GM12878 (cell line): Measurements from ENCODE around the gene MYO3B. TPM values are rescaled to one million over a fixed set of nuclear protein-coding genes. Genes with fewer than 3 reads are reported as not detected.

Experiments used
- ATAC-seq: fragments of 200-7000 bp; cut with Tn5 transposase; 3 replicates; pipeline ENCODE4 v1.9.1; 2020; ENCODE audit warnings: mild to moderate bottlenecking, moderate library complexity
- BruUV-seq: library from RNA; stranded (reverse); fragments of 400-500 nt; replicated peaks from 2 replicates; lab custom pipeline; 2021; lab: Mats Ljungman, UMichigan
- CTCF ChIA-PET: fragments of 300-600 bp; sonication (Branson Sonifier 250); formaldehyde crosslinking; extraction: SDS; loops from one replicate; lab custom pipeline; 2021; ENCODE audit warnings: inconsistent platforms; lab: Yijun Ruan, JAX
- POLR2A ChIA-PET: fragments of 350-600 bp; formaldehyde crosslinking; extraction: SDS; loops from one replicate; lab custom pipeline; 2021; ENCODE audit warnings: inconsistent platforms; lab: Charles Lee
- RAD21 ChIA-PET: fragments of 300-600 bp; sonication (Branson Sonifier 250); formaldehyde crosslinking; loops from one replicate; lab custom pipeline; 2023; ENCODE audit warnings: antibody characterized with exemption; ENCODE audit not compliant: unreplicated experiment; lab: Charles Lee
- SMC1A ChIA-PET: fragments of 300-600 bp; sonication (Branson Sonifier 250); formaldehyde crosslinking; loops from one replicate; lab custom pipeline; 2023; ENCODE audit not compliant: unreplicated experiment, uncharacterized antibody; lab: Charles Lee
- DNase-seq: peaks from one replicate; pipeline ENCODE4 v3.0.0-alpha.2; 2011; ENCODE audit warnings: low read depth, low spot score
- FAIRE-seq: peaks from 3 replicates; lab custom pipeline; 2011; peaks lifted over from hg19 to GRCh38; lab: Jason Lieb, UNC
- H2AFZ ChIP-seq: 2 replicates; pipeline ENCODE4 v1.6.0; 2011; ENCODE audit warnings: low read depth, low read length, control low read depth; ENCODE audit not compliant: control insufficient read depth
- H3K27ac ChIP-seq: 2 replicates; pipeline ENCODE4 v1.5.1; 2011; ENCODE audit warnings: control low read depth; ENCODE audit not compliant: control insufficient read depth, insufficient read depth
- H3K27me3 ChIP-seq, 2 experiments: replicated peaks in 1 of 2; 2 replicates each; pipeline versions ENCODE4 v1.6.0 to v1.6.1; 2011; ENCODE audit warnings: low read length in 1 of 2; ENCODE audit not compliant: control insufficient read depth in 2 of 2, insufficient read depth in 2 of 2
- H3K36me3 ChIP-seq, 2 experiments: 2 replicates each; pipeline ENCODE4 v1.5.1; 2011; ENCODE audit warnings: low read length in 1 of 2; ENCODE audit not compliant: control insufficient read depth in 2 of 2, insufficient read depth in 2 of 2
- H3K4me1 ChIP-seq: 2 replicates; pipeline ENCODE4 v1.6.1; 2011; ENCODE audit warnings: mild to moderate bottlenecking, low read length, moderate library complexity, mixed read lengths; ENCODE audit not compliant: control insufficient read depth, insufficient read depth
- H3K4me2 ChIP-seq: 2 replicates; pipeline ENCODE4 v1.6.0; 2011; ENCODE audit warnings: control low read depth; ENCODE audit not compliant: control insufficient read depth, insufficient read depth
- H3K4me3 ChIP-seq: fragments of 200-600 bp; sonication (generic); 2 replicates; pipeline ENCODE4 v1.5.1; 2016
- H3K79me2 ChIP-seq: 2 replicates; pipeline ENCODE4 v1.6.0; 2011; ENCODE audit warnings: low read length; ENCODE audit not compliant: control insufficient read depth, insufficient read depth
- H3K9ac ChIP-seq: 2 replicates; pipeline ENCODE4 v1.8.0; 2011; ENCODE audit warnings: low read length, control low read depth, mixed read lengths; ENCODE audit not compliant: control insufficient read depth, insufficient read depth
- H3K9me3 ChIP-seq: replicated peaks from 3 replicates; pipeline ENCODE4 v1.5.1; 2011; ENCODE audit warnings: mild to moderate bottlenecking, low read length; ENCODE audit not compliant: control insufficient read depth, insufficient read depth
- H4K20me1 ChIP-seq: 2 replicates; pipeline ENCODE4 v1.6.0; 2011; ENCODE audit not compliant: control insufficient read depth, insufficient read depth
- CBX3 ChIP-seq: fragments of 200-600 bp; sonication (generic); IDR thresholded peaks from 2 replicates; pipeline ENCODE4 v1.6.1; 2016; ENCODE audit warnings: low read depth, borderline replicate concordance
- MXI1 ChIP-seq: fragments of 150-350 bp; IDR thresholded peaks from 2 replicates; pipeline ENCODE4 v1.6.1; 2011; ENCODE audit warnings: low read depth, mild to moderate bottlenecking, inconsistent platforms, low read length, improper control_type of control experiment
- NFXL1 ChIP-seq: fragments of 450-650 bp; IDR thresholded peaks from 2 replicates; pipeline ENCODE4 v1.6.1; 2017; ENCODE audit warnings: antibody characterized with exemption, mild to moderate bottlenecking, borderline replicate concordance
- PAX5 ChIP-seq: IDR thresholded peaks from 2 replicates; pipeline ENCODE4 v1.6.1; 2011; ENCODE audit warnings: low read depth, low read length, borderline replicate concordance
- POU2F2 ChIP-seq: IDR thresholded peaks from 3 replicates; pipeline ENCODE4 v1.6.1; 2011; ENCODE audit warnings: low read depth, mild to moderate bottlenecking, low read length, borderline replicate concordance
- WGBS: methylation state at CpG from one replicate; pipeline ENCODE4 v1.1.6; 2016; ENCODE audit warnings: low lambda C conversion rate; ENCODE audit not compliant: insufficient replicate concordance, insufficient coverage; ENCODE audit errors: missing lambda C conversion rate; 5-methylcytosine and 5-hydroxymethylcytosine counted together
- in situ Hi-C: fragments of 300-500 bp; cut with MboI; formaldehyde crosslinking; loops from 9 replicates; pipeline ENCODE4 v1.14.3; 2018; ENCODE audit warnings: mixed read lengths
- intact Hi-C: fragments of 100-400 bp; cut with micrococcal nuclease; formaldehyde crosslinking; loops from one replicate; pipeline ENCODE4 v1.14.2; 2022; ENCODE audit not compliant: unreplicated experiment
- polyA plus RNA-seq, 11 experiments: library from polyadenylated mRNA; depleted of rRNA in 4 of 11; unstranded in 6 of 11; stranded (reverse) in 5 of 11; fragments of >200 nt; fragmentation: Nextera tagmentation in 4 of 11; fragmentation: Illumina TruSeq in 1 of 11; extraction: Ambion mirVana in 4 of 11; extraction: Trizol in 1 of 11; gene quantifications; 1 replicate in 1 of 11; 2 replicates in 10 of 11; pipeline versions ENCODE4 v1.2.1 to v1.2.3, GENCODE V29; 2011 to 2016; ENCODE audit warnings: inconsistent platforms in 2 of 11, missing spikeins in 2 of 11, low read depth in 1 of 11
- total RNA-seq, 4 experiments: library from RNA; depleted of rRNA in 3 of 4; stranded (reverse); fragments of >200 nt in 3 of 4; fragmentation: Illumina TruSeq in 1 of 4; extraction: Trizol in 1 of 4; gene quantifications; 2 replicates each; pipeline versions ENCODE4 v1.2.1 to v1.2.3, GENCODE V29; 2013 to 2021

The MYO3B gene
- total and polyA plus RNA-seq, 10 of the 15 experiments (the other 5 are each of a cell fraction or from before 2014, with no cell fraction given): 1.1 to 7.1 (median 2.1) TPM

- TF ChIP-seq CBX3 (no peak), NFXL1 (no peak), PAX5 (no peak), POU2F2 (no peak)
- Histone ChIP-seq H3K36me3 (no peaks in the 10 kb centered on the region), H3K4me3 (no peak overlapping the region), H3K4me1 (peaks cover 6% of the 10 kb centered on the region; the same call in 1 of the 2 replicates), H3K9ac (no peak overlapping the region), H3K27ac (no peak overlapping the region), H2AFZ (no peak overlapping the region), H3K4me2 (no peak overlapping the region), H4K20me1 (no peaks in the 10 kb centered on the region), H3K27me3 (no peaks in the 10 kb centered on the region), H3K79me2 (no peaks in the 10 kb centered on the region), H3K9me3 (no peaks in the 10 kb centered on the region)
- FAIRE-seq: no peak
- 10% methylated on average over 2 of the region's 2 CpGs for WGBS
- no peak for ATAC-seq
- in situ Hi-C loops (no loop called here), intact Hi-C loops (no loop called here)
- no peak for DNase-seq
- CTCF ChIA-PET: interaction anchor here (1.6 kb wide), 1 partner anchor 31 kb away, joined by 5 read pairs; no protein-coding TSS in a partner anchor
- RAD21 ChIA-PET: interaction anchor here (1.2 kb wide), 1 partner anchor 13 kb away, joined by 5 read pairs; no protein-coding TSS in a partner anchor
- BruUV-seq: no TSS peak
- SMC1A ChIA-PET: interaction anchor here (0.7 to 1.2 kb wide), 2 partner anchors 21 to 30 kb away, joined by 3 read pairs; no protein-coding TSS in a partner anchor
- POLR2A ChIA-PET: no interaction called here
These were observed 176.4 kb downstream of the MYO3B start for GRCh38 chr2:170354388-170354787.

DNA sequence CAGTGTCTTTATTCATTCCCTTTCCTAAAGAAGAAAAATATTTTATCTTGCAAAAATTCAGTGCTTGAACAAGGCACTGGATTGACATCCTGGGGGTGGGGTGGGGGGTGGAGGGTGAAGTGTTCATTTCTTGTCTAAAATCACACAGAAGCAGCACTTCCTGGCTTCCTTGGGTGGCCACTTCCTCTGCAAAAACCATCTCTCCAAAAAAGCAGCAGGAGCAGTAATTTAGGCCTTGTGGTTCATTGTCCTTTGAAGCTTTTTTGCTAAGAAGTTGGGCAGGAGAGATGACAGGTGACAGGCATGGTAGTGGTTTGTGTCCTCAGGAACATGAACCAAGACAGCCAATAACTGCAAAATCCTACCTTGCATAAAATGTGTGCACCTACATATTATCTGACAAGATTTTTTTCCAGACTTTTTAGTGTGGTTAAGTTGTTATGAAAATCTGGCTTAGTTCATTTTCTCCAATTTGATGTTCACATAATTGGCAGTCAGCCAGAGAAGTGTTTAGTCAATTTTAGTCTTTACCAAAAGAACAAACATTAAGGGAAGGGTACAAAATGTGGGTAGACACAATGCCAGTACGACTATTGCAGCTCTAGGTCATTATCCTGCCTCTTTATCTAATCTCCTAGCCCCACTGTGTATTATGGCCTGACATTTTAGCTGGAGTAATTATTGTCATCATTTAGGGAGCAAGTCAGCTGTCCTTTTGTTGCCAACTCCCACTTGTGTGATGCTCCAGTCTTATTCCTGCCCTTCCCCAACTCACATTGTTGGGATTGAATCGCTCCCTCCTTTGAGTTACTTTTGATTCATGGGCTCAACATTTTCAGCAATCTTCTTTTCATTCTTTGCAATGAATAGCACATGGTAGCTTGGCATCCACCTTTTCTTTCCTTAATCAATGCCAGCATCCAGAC is 177.2 kb downstream of the MYO3B start:
- no peak overlapping the region for H3K9ac ChIP-seq
- CTCF ChIA-PET: interaction anchor here (1.0 to 1.7 kb wide), 5 partner anchors 9 to 42 kb away, joined by 3 to 5 read pairs (median 3); no protein-coding TSS in a partner anchor
- no peak overlapping the region for H2AFZ ChIP-seq
- intact Hi-C loops: no loop called here
- WGBS: 46% methylated on average over 2 of the region's 2 CpGs
- no peaks in the 10 kb centered on the region for H3K36me3 ChIP-seq
- TF ChIP-seq MXI1: no peak
- SMC1A ChIA-PET: interaction anchor here (0.7 to 1.2 kb wide), 2 partner anchors 22 to 31 kb away, joined by 3 read pairs; no protein-coding TSS in a partner anchor
- H3K27ac ChIP-seq: no peak overlapping the region
- POLR2A ChIA-PET: no interaction called here
- FAIRE-seq: no peak
- BruUV-seq: no TSS peak
- H3K79me2 ChIP-seq: no peaks in the 10 kb centered on the region
- H3K4me2 ChIP-seq: no peak overlapping the region
- H3K9me3 ChIP-seq: no peaks in the 10 kb centered on the region
- peaks cover 6% of the 10 kb centered on the region; the same call in 1 of the 2 replicates for H3K4me1 ChIP-seq
- ATAC-seq: no peak
- H3K4me3 ChIP-seq: no peak overlapping the region
- no peak for DNase-seq
- H4K20me1 ChIP-seq: no peaks in the 10 kb centered on the region
- in situ Hi-C loops: no loop called here
- H3K27me3 ChIP-seq: no peaks in the 10 kb centered on the region
- RAD21 ChIA-PET: interaction anchor here (1.1 to 1.2 kb wide), 2 partner anchors 14 to 118 kb away, joined by 3 to 5 read pairs; no protein-coding TSS in a partner anchor
